Activated naive CD4-positive, alpha-beta T cell treated with anti-CD3 and anti-CD28 coated beads, Interleukin-2, amount 10 ng/mL, durations not matched to agents 7 days and 5 days (primary cell): ENCODE results near the gene HSPBAP1.
"Not testable (repeated sequence)": the region's sequence is repeated elsewhere in the genome, so short reads cannot be mapped to it uniquely, and the experiment has no call there.

ENCODE experiments used
- CTCF ChIA-PET: fragments of 350-600 bp; sonication (Branson Sonifier 250); formaldehyde crosslinking; loops from one replicate; lab custom pipeline; 2021; ENCODE audit warnings: antibody characterized with exemption; lab: Charles Lee
- DNase-seq: peaks from one replicate; pipeline ENCODE4 v3.0.0-alpha.2; 2020
- H3K27ac Mint-ChIP-seq: one replicate; pipeline ENCODE4 v1.8.0; 2021; ENCODE audit warnings: mild to moderate bottlenecking, moderate library complexity, mixed read lengths
- H3K27me3 Mint-ChIP-seq: one replicate; pipeline ENCODE4 v1.8.0; 2021; ENCODE audit warnings: mild to moderate bottlenecking, mixed read lengths
- H3K36me3 Mint-ChIP-seq: one replicate; pipeline ENCODE4 v1.8.0; 2021; ENCODE audit warnings: mixed read lengths
- H3K4me1 Mint-ChIP-seq: one replicate; pipeline ENCODE4 v1.8.0; 2021; ENCODE audit warnings: mixed read lengths
- H3K4me3 Mint-ChIP-seq: one replicate; pipeline ENCODE4 v1.8.0; 2021; ENCODE audit warnings: mild to moderate bottlenecking, moderate library complexity, mixed read lengths
- H3K9me3 Mint-ChIP-seq: one replicate; pipeline ENCODE4 v1.8.0; 2021; ENCODE audit warnings: mixed read lengths

The HSPBAP1 gene

GRCh38 chr3:122772827-122773226 is 20.8 kb downstream of the HSPBAP1 start:
- H3K27me3 Mint-ChIP-seq = no peaks in the 10 kb centered on the region
- DNase-seq = no peak
- H3K4me3 Mint-ChIP-seq = no peak overlapping the region
- peaks cover 8% of the 10 kb centered on the region for H3K36me3 Mint-ChIP-seq
- H3K4me1 Mint-ChIP-seq = no peaks in the 10 kb centered on the region
- no peak overlapping the region for H3K27ac Mint-ChIP-seq
- CTCF ChIA-PET = interaction anchor here (1.4 kb wide), 1 partner anchor 17 kb away, joined by 3 read pairs; no protein-coding TSS in a partner anchor
- no peaks in the 10 kb centered on the region for H3K9me3 Mint-ChIP-seq

- H3K27ac Mint-ChIP-seq = no peak overlapping the region
- CTCF ChIA-PET = interaction anchor here (1.4 kb wide), 1 partner anchor 16 kb away, joined by 5 read pairs; no protein-coding TSS in a partner anchor
- no peaks in the 10 kb centered on the region for H3K4me1 Mint-ChIP-seq
- DNase-seq = no peak
- no peaks in the 10 kb centered on the region for H3K9me3 Mint-ChIP-seq
- peaks cover 8% of the 10 kb centered on the region for H3K36me3 Mint-ChIP-seq
- no peaks in the 10 kb centered on the region for H3K27me3 Mint-ChIP-seq
- H3K4me3 Mint-ChIP-seq = no peak overlapping the region
Observed at GRCh38 chr3:122770521-122771202, 23.0 kb downstream of the HSPBAP1 start.

- no peak overlapping the region for H3K27ac Mint-ChIP-seq
- no peak for DNase-seq
Observed at GRCh38 chr3:122767540-122768372, 25.9 kb downstream of the HSPBAP1 start.

GRCh38 chr3:122766430-122766829 is 27.2 kb downstream of the HSPBAP1 start:
- CTCF ChIA-PET = interaction anchor here (3.9 kb wide), 1 partner anchor 11 kb away, joined by 11 read pairs; no protein-coding TSS in a partner anchor
- no peaks in the 10 kb centered on the region for H3K27me3 Mint-ChIP-seq
- H3K9me3 Mint-ChIP-seq = no peaks in the 10 kb centered on the region
- no peak overlapping the region for H3K27ac Mint-ChIP-seq
- H3K4me3 Mint-ChIP-seq = no peak overlapping the region
- H3K36me3 Mint-ChIP-seq = peaks cover 16% of the 10 kb centered on the region
- DNase-seq = no peak
- no peaks in the 10 kb centered on the region for H3K4me1 Mint-ChIP-seq

More at GRCh38 chr3:122767540-122768372, 25.9 kb downstream of the HSPBAP1 start:
- H3K9me3 Mint-ChIP-seq = no peaks in the 10 kb centered on the region
- H3K4me1 Mint-ChIP-seq = no peaks in the 10 kb centered on the region
- CTCF ChIA-PET = no interaction called here
- H3K27me3 Mint-ChIP-seq = no peaks in the 10 kb centered on the region
- H3K4me3 Mint-ChIP-seq = no peak overlapping the region
- peaks cover 14% of the 10 kb centered on the region for H3K36me3 Mint-ChIP-seq

GRCh38 chr3:122760453-122761271 is 33.0 kb downstream of the HSPBAP1 start:
- CTCF ChIA-PET = no interaction called here
- no peaks in the 10 kb centered on the region for H3K9me3 Mint-ChIP-seq
- no peak overlapping the region for H3K4me3 Mint-ChIP-seq
- no peak for DNase-seq
- H3K27me3 Mint-ChIP-seq = no peaks in the 10 kb centered on the region
- peaks cover 8% of the 10 kb centered on the region for H3K36me3 Mint-ChIP-seq
- H3K27ac Mint-ChIP-seq = no peak overlapping the region
- peaks cover 10% of the 10 kb centered on the region for H3K4me1 Mint-ChIP-seq

GRCh38 chr3:122758877-122759560 is 34.6 kb downstream of the HSPBAP1 start:
- CTCF ChIA-PET = interaction anchor here (1.4 kb wide), 1 partner anchor 17 kb away, joined by 3 read pairs; no protein-coding TSS in a partner anchor
- no peaks in the 10 kb centered on the region for H3K27me3 Mint-ChIP-seq
- H3K36me3 Mint-ChIP-seq = peaks cover 12% of the 10 kb centered on the region
- peak overlapping the region; percentile 17 for H3K27ac Mint-ChIP-seq
- DNase-seq = peak; percentile 21
- H3K4me1 Mint-ChIP-seq = peaks cover 10% of the 10 kb centered on the region
- no peaks in the 10 kb centered on the region for H3K9me3 Mint-ChIP-seq
- no peak overlapping the region for H3K4me3 Mint-ChIP-seq

DNA sequence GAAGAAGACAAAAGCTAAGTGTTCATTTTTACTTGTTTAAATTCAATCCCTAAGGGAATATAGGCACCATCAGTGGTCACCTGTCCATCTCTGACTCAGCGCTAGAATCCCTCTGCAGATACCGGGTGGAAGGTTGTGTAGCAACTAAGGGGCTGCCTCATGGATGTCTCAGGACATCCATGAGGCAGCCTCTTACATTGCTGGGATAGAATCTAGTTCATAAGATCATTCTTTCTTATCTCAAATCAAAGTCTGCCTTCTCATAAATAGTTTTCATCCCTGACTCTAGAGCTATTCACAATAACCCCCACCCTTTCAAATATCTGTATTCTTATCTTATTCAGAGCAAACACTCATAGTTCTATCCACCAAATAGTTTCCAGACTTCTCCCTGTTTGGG is 38.1 kb downstream of the HSPBAP1 start:
- DNase-seq = no peak
- peaks cover 10% of the 10 kb centered on the region for H3K4me1 Mint-ChIP-seq
- no peak overlapping the region for H3K27ac Mint-ChIP-seq
- CTCF ChIA-PET = interaction anchor here (0.7 to 1.5 kb wide), 15 partner anchors 10 to 275 kb away, joined by 3 to 11 read pairs (median 4); partner anchors contain the start of gene SEMA5B
- H3K9me3 Mint-ChIP-seq = no peaks in the 10 kb centered on the region
- H3K4me3 Mint-ChIP-seq = no peak overlapping the region
- no peaks in the 10 kb centered on the region for H3K27me3 Mint-ChIP-seq
- H3K36me3 Mint-ChIP-seq = peaks cover 7% of the 10 kb centered on the region

- no peaks in the 10 kb centered on the region for H3K9me3 Mint-ChIP-seq
- H3K36me3 Mint-ChIP-seq = peaks cover 7% of the 10 kb centered on the region
- H3K4me3 Mint-ChIP-seq = no peak overlapping the region
- H3K27ac Mint-ChIP-seq = no peak overlapping the region
- no peaks in the 10 kb centered on the region for H3K27me3 Mint-ChIP-seq
- peaks cover 10% of the 10 kb centered on the region for H3K4me1 Mint-ChIP-seq
- DNase-seq = no peak
- CTCF ChIA-PET = interaction anchor here (0.7 to 1.5 kb wide), 16 partner anchors 9 to 275 kb away, joined by 3 to 11 read pairs (median 4); partner anchors contain the start of gene SEMA5B
Observed at GRCh38 chr3:122754929-122755328, 38.7 kb downstream of the HSPBAP1 start.

GRCh38 chr3:122748347-122748746 is 45.3 kb downstream of the HSPBAP1 start:
- peaks cover 2% of the 10 kb centered on the region for H3K9me3 Mint-ChIP-seq
- CTCF ChIA-PET = no interaction called here

GRCh38 chr3:122747295-122747694 is 46.3 kb downstream of the HSPBAP1 start:
- H3K4me3 Mint-ChIP-seq, CTCF ChIA-PET, H3K27me3 Mint-ChIP-seq, DNase-seq, H3K9me3 Mint-ChIP-seq, H3K27ac Mint-ChIP-seq, H3K4me1 Mint-ChIP-seq: not testable (repeated sequence)
- H3K36me3 Mint-ChIP-seq = peaks cover 18% of the 10 kb centered on the region

More at GRCh38 chr3:122748347-122748746, 45.3 kb downstream of the HSPBAP1 start:
- DNase-seq = no peak
- Mint-ChIP-seq H3K4me3 (no peak overlapping the region), H3K36me3 (peaks cover 13% of the 10 kb centered on the region), H3K27me3 (no peaks in the 10 kb centered on the region), H3K27ac (no peak overlapping the region), H3K4me1 (no peaks in the 10 kb centered on the region)

DNA sequence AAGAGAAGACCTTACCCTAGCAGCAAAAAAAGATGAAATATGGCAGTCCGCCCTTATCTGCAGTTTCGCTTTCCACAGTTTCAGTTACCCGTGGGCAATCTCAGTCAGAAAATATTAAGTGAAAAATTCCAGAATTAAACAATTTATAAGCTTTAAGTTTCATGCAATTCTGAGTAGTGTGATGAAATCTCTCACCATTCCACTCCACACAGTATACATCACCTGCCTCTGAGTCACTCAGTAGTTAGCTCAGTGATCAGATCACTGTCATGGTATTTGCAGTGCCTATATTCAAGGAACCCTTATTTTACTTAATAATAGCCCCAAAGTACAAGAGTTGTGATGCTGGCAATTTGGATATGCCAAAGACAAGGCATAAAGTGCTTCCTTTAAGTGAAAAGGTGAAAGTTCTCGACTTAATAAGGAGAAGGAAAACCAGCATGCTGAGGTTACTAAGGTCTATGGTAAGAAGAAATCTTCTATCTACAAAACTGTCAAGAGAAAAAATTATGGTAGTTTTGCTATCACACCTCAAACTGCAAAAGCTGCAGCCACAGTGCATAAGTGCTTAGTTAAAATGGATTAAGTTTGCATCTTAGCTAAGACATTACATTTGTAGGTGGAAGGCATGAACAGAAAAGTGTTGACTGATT is 48.1 kb downstream of the HSPBAP1 start:
- no peak for DNase-seq
- peaks cover 23% of the 10 kb centered on the region for H3K36me3 Mint-ChIP-seq
- CTCF ChIA-PET = interaction anchor here (1.9 kb wide), 1 partner anchor 9 kb away, joined by 4 read pairs; no protein-coding TSS in a partner anchor

DNA sequence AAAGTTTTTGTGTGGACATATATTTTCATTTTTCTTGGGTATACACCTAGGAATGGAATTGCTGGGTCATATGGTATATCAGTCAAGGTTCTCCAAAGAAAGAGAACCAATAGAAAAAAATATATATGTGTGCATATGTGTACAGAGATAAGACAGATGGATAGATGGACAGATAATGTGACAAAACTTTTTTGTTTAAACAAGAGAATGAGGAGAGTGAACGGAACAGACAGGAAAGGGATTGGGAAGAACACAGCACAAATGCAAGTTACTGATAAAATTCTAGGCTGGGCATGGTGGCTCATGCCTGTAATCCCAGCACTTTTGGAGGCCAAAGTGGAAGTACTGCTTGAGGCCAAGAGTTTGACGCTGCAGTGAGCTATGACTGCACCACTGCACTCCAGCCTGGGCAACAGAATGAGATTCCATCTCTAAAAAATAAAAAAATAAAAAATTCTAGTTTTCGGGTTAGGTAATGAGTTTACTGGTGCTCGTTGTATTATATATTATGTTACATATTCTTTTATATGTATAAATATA is 50.0 kb downstream of the HSPBAP1 start:
- no peak for DNase-seq
- Mint-ChIP-seq H3K4me1 (no peaks in the 10 kb centered on the region), H3K27ac (no peak overlapping the region), H3K9me3 (peaks cover 2% of the 10 kb centered on the region), H3K36me3 (peaks cover 34% of the 10 kb centered on the region), H3K27me3 (no peaks in the 10 kb centered on the region), H3K4me3 (no peak overlapping the region)
- CTCF ChIA-PET = interaction anchor here (0.8 to 1.0 kb wide), 2 partner anchors 48 to 285 kb away, joined by 3 read pairs; no protein-coding TSS in a partner anchor

More for the DNA sequence above, 48.1 kb downstream of the HSPBAP1 start:
- Mint-ChIP-seq H3K27me3 (no peaks in the 10 kb centered on the region), H3K4me1 (no peaks in the 10 kb centered on the region), H3K4me3 (no peak overlapping the region), H3K9me3 (peaks cover 2% of the 10 kb centered on the region), H3K27ac (no peak overlapping the region)
